Psoas muscle (tissue), 8 donors: ENCODE results near the gene EDN2. TPM values are rescaled to one million over a fixed set of nuclear protein-coding genes. Genes with fewer than 3 reads are reported as not detected.
A peak's percentile ranks its signal among the peaks of the same experiment; 100 is the strongest.

Experiments used
- ATAC-seq, 4 donors: fragments of 200-7000 bp; cut with Tn5 transposase; one replicate each; pipeline ENCODE4 v1.9.1; 2020; ENCODE audit warnings: moderate library complexity in 3 of 4, mild to moderate bottlenecking in 2 of 4
- DNase-seq, 2 donors: peaks; one replicate each; pipeline ENCODE4 v3.0.0-alpha.2; 2020
- H3K27ac ChIP-seq: fragments of 200-600 bp; one replicate; pipeline ENCODE4 v1.8.0; 2022
- H3K27me3 ChIP-seq, 3 donors: fragments of 200-600 bp in 1 of 3; one replicate each; pipeline versions ENCODE4 v1.6.1 to v1.8.0; 2013 to 2022; ENCODE audit warnings: low read length in 2 of 3, mild to moderate bottlenecking in 2 of 3, moderate library complexity in 1 of 3; ENCODE audit not compliant: insufficient read depth in 3 of 3
- H3K36me3 ChIP-seq, 2 donors: fragments of 200-600 bp in 1 of 2; one replicate each; pipeline versions ENCODE4 v1.6.1 to v1.8.0; 2013 to 2022; ENCODE audit warnings: low read depth in 1 of 2, mild to moderate bottlenecking in 1 of 2, moderate library complexity in 1 of 2; ENCODE audit not compliant: insufficient read depth in 1 of 2
- H3K4me1 ChIP-seq: fragments of 200-600 bp; one replicate; pipeline ENCODE4 v1.8.0; 2022
- H3K4me3 ChIP-seq: fragments of 200-600 bp; one replicate; pipeline ENCODE4 v1.8.0; 2022; ENCODE audit warnings: mild to moderate bottlenecking
- H3K9me3 ChIP-seq: fragments of 200-600 bp; one replicate; pipeline ENCODE4 v1.8.0; 2022
- CTCF ChIP-seq: fragments of 200-600 bp; IDR thresholded peaks from one replicate; pipeline ENCODE4 v1.8.0; 2022; ENCODE audit warnings: antibody characterized with exemption
- WGBS, 3 donors: extraction: QIAGEN DNeasy Blood & Tissue Kit; methylation state at CpG; one replicate each; pipeline versions ENCODE4 v1.1.6 to v1.1.7; 2013; 5-methylcytosine and 5-hydroxymethylcytosine counted together
- intact Hi-C, 2 donors: fragments of 100-400 bp; cut with DNase I; formaldehyde crosslinking; loops; one replicate each; pipeline versions ENCODE4 v1.11.0 to v1.14.2; 2022
- polyA plus RNA-seq, 3 donors: library from polyadenylated mRNA; stranded (reverse); fragments of 200-250 nt; gene quantifications; one replicate each; pipeline ENCODE4 v1.2.3, GENCODE V29; 2013
- total RNA-seq, 4 donors: library from RNA; stranded (reverse); fragmentation: NEBNext Ultra II Directional in 2 of 4; extraction: Animal tissue kit (Norgen Biotek cat#: 25700) in 2 of 4; gene quantifications; one replicate each; pipeline versions ENCODE4 v1.2.1 to v1.2.4, GENCODE V29; 2021 to 2023
- donor health status: healthy with polysubstance abuse.
- donor health status: DM: no; HTN: no; CAD: no; lungs with moderate emphysema.
- donor health status: Bipolar disorder and iron deficiency.
- donor health status: healthy.
- donor health status: DM: yes; HTN: yes; CAD: no.
- donor health status: DM: no; HTN: no; CAD: no.
- donor health status: DM: no; HTN: no; CAD: no.
- donor health status: DM: yes; HTN: yes; CAD: no.

EDN2 gene
- total and polyA plus RNA-seq, 7 donors, result 0.03 to 0.10 TPM; not detected in 5

DNA sequence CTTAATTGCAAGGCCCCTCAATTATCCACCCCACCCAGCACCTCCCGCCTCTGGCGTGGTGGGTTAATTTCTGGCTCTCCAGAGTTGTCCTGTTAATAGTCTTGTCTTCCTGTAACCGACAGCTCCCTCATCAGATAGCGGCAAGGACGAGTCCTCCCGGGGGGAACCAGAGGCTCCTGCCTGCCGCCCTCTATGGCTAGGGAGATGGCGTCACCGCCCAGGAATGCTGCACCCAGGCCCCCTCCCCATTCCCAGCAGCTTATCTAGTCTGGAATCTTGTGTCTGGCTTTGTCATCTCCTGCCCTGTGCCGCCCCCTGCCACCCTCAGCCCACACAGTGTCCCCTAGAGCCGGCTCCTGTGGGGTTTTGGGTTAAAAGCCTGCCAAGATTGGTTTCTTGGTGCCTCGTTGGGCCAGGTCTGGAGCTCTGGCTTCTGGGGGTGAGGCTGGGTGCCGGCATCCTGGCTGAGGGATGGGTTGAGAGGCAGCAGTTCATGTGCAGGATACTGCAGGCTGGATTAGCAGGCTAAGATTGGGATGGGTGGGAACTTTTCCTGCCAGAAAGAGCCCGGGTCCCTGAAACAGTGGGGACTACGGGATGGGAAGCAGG lies 48.8 kb downstream of the EDN2 start:
- DNase-seq, result no peak
- no peak for ATAC-seq

GRCh38 chr1:41434748-41435449 lies 49.6 kb downstream of the EDN2 start:
- intact Hi-C loops, result loop anchor here (5.0 kb wide), 3 partner anchors 113 to 168 kb away; no protein-coding TSS in a partner anchor
- Histone ChIP-seq H3K4me3 (no peak overlapping the region), H3K27me3 (no peaks in the 10 kb centered on the region), H3K4me1 (peaks cover 19% of the 10 kb centered on the region), H3K9me3 (no peaks in the 10 kb centered on the region), H3K36me3 (no peaks in the 10 kb centered on the region), H3K27ac (no peak overlapping the region)
- no peak for ATAC-seq
- TF ChIP-seq CTCF, result no peak
- no peak for DNase-seq
- 75 to 84% (median 80%) methylated on average over 6 of the region's 6 CpGs for WGBS, 3 donors

More for the DNA sequence above, 48.8 kb downstream of the EDN2 start:
- Histone ChIP-seq H3K27me3 (no peaks in the 10 kb centered on the region), H3K27ac (no peak overlapping the region), H3K9me3 (no peaks in the 10 kb centered on the region), H3K4me1 (peaks cover 19% of the 10 kb centered on the region), H3K4me3 (no peak overlapping the region), H3K36me3 (no peaks in the 10 kb centered on the region)
- no peak for TF ChIP-seq CTCF
- intact Hi-C loops, result no loop called here
- 49 to 76% (median 67%) methylated on average over 15 of the region's 15 CpGs for WGBS, 3 donors

GRCh38 chr1:41434306-41434705 lies 50.2 kb downstream of the EDN2 start:
- no peaks in the 10 kb centered on the region for H3K36me3 ChIP-seq
- WGBS, 3 donors, result 85 to 87% (median 86%) methylated on average over 5 of the region's 5 CpGs
- DNase-seq (no peak), ATAC-seq (no peak)
- intact Hi-C loops, result loop anchor here (5.0 kb wide), 3 partner anchors 112 to 167 kb away; no protein-coding TSS in a partner anchor
- no peak for TF ChIP-seq CTCF
- H3K27me3 ChIP-seq, result no peaks in the 10 kb centered on the region
- H3K27ac ChIP-seq, result no peak overlapping the region
- H3K9me3 ChIP-seq, result no peaks in the 10 kb centered on the region
- H3K4me1 ChIP-seq, result peaks cover 19% of the 10 kb centered on the region
- no peak overlapping the region for H3K4me3 ChIP-seq

DNA sequence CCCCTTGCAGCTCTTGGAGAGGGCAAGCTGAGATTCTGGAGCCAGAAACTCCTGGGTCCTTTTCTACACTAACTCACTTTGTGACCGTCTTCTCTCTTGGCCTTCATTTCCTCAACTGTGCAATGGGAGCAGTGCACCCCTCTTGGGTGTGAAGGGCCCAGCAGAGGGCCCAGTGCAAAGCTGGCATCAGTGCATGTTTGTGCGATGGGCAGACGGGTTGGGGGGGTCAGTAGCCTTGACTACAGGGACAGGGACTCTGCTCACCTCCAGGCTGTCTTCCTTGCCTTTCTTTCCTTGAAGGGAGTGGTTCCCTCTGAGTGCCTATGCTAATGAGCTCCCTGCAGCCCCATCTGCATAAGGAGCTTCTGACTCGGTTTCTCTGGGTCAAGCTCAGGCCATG lies 51.0 kb downstream of the EDN2 start:
- WGBS, 3 donors, result 78 to 80% (median 80%) methylated on average over 4 of the region's 4 CpGs
- Histone ChIP-seq H3K27ac (peak overlapping the region; percentile 71), H3K4me1 (peaks cover 19% of the 10 kb centered on the region), H3K9me3 (no peaks in the 10 kb centered on the region), H3K36me3 (no peaks in the 10 kb centered on the region), H3K27me3 (no peaks in the 10 kb centered on the region), H3K4me3 (no peak overlapping the region)
- TF ChIP-seq CTCF, result no peak
- DNase-seq (no peak), ATAC-seq (no peak)
- intact Hi-C loops, result loop anchor here (2.0 to 5.0 kb wide), 5 partner anchors 111 to 166 kb away; no protein-coding TSS in a partner anchor
